ENCODE data around the gene VSNL1. TPM values are rescaled to one million over a fixed set of nuclear protein-coding genes. Genes with fewer than 3 reads are reported as not detected.

The VSNL1 gene
- total RNA-seq, 1 experiment from 2014 or later = 0.43 TPM

DNA sequence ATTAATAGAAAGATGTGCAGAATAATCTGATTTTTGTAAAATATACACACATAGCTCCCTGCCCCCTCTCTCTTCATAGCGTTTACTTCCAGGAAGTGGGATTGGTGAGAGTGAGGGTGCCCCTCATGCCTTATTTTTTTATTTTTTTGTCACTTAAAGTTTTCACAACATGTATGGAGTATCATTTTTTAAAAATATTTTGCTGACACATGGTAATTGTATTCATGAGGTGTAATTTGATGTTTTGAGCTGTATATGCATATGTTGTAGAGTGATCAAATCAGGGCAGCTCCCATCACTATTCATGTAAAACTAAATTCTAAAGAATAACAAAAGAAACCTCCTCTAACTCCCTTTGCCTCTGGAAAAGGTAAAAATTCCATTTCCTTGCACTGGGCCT lies 74.7 kb downstream of the VSNL1 start:
- ChIA-PET CTCF (no interaction called here), POLR2A (interaction anchor here (0.5 kb wide), 1 partner anchor 56 kb away, joined by 3 read pairs; no protein-coding TSS in a partner anchor)
- TF ChIP-seq, protein P1, sequence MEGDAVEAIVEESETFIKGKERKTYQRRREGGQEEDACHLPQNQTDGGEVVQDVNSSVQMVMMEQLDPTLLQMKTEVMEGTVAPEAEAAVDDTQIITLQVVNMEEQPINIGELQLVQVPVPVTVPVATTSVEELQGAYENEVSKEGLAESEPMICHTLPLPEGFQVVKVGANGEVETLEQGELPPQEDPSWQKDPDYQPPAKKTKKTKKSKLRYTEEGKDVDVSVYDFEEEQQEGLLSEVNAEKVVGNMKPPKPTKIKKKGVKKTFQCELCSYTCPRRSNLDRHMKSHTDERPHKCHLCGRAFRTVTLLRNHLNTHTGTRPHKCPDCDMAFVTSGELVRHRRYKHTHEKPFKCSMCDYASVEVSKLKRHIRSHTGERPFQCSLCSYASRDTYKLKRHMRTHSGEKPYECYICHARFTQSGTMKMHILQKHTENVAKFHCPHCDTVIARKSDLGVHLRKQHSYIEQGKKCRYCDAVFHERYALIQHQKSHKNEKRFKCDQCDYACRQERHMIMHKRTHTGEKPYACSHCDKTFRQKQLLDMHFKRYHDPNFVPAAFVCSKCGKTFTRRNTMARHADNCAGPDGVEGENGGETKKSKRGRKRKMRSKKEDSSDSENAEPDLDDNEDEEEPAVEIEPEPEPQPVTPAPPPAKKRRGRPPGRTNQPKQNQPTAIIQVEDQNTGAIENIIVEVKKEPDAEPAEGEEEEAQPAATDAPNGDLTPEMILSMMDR (IDR thresholded peaks at IDR 0.05; ENCODE audit: insufficient read depth in 1 of 2, low read depth in 1 of 2, low read length in 1 of 2, severe bottlenecking in 1 of 2, unreplicated experiment in 1 of 2) = no peak
- no TSS peak for BruUV-seq (replicated peaks)
- Mint-ChIP-seq H3K27ac (ENCODE audit: unreplicated experiment) (no peak overlapping the region), H3K4me1 (ENCODE audit: low read depth, unreplicated experiment) (no peaks in the 10 kb centered on the region), H3K27me3 (ENCODE audit: insufficient read depth, unreplicated experiment) (peaks cover 6% of the 10 kb centered on the region), H3K4me3 (ENCODE audit: unreplicated experiment) (no peak overlapping the region), H3K36me3 (ENCODE audit: insufficient read depth, unreplicated experiment) (no peaks in the 10 kb centered on the region), H3K9me3 (ENCODE audit: unreplicated experiment) (no peaks in the 10 kb centered on the region)
- intact Hi-C loops (cut with micrococcal nuclease; ENCODE audit: unreplicated experiment) = no loop called here
- no peaks in the 10 kb centered on the region for H3K4me1 ChIP-seq
- H3K9me3 ChIP-seq = no peaks in the 10 kb centered on the region
- no peak for DNase-seq
- H3K36me3 ChIP-seq (ENCODE audit: control insufficient read depth, insufficient read depth, low read length) = no peaks in the 10 kb centered on the region
- H3K4me3 ChIP-seq (ENCODE audit: low read depth, low read length) = no peak overlapping the region
- H3K27me3 ChIP-seq (replicated peaks; ENCODE audit: control insufficient read depth, insufficient read depth, low read length) = no peaks in the 10 kb centered on the region

DNA sequence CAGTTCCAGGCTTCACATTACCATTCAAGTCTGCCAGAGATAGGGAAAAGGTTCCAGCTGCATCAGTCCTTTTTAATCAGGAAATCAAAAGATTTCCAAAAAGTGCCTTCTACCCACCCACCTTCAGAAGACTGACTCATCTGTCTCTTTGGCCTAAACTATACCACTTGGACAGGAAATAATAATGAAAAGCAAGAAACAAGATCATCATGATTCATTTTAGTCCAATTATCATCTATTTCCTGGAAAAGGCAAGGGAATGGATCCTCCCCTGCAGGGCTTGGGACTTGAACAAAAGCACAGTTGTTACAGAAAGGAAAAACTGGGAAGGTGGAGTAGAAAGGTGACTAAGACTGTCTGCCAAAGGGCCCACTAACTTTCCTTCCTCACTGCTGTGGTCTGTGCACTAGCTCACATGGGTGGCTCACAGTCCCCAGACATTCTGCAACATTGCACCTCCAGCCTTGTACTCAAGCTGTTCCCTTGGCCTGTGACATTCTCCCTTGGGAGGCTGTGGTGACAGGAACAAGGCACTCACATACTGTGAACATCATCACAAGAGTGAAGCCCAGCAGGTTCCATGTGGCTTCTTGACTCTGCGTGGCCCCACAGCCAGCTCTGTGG lies 75.3 kb downstream of the VSNL1 start:
- Histone ChIP-seq H3K36me3 (ENCODE audit: control insufficient read depth, insufficient read depth, low read length) (no peaks in the 10 kb centered on the region), H3K4me1 (no peaks in the 10 kb centered on the region), H3K4me3 (ENCODE audit: low read depth, low read length) (no peak overlapping the region), H3K9me3 (no peaks in the 10 kb centered on the region), H3K27me3 (replicated peaks; ENCODE audit: control insufficient read depth, insufficient read depth, low read length) (no peaks in the 10 kb centered on the region)
- DNase-seq = no peak
- peaks cover 7% of the 10 kb centered on the region for H3K27me3 Mint-ChIP-seq (ENCODE audit: insufficient read depth, unreplicated experiment)
- no peaks in the 10 kb centered on the region for H3K9me3 Mint-ChIP-seq (ENCODE audit: unreplicated experiment)
- TF ChIP-seq, protein P1 (IDR thresholded peaks at IDR 0.05; ENCODE audit: insufficient read depth in 1 of 2, low read depth in 1 of 2, low read length in 1 of 2, severe bottlenecking in 1 of 2, unreplicated experiment in 1 of 2) = no peak
- ChIA-PET CTCF (no interaction called here), POLR2A (no interaction called here)
- intact Hi-C loops (cut with micrococcal nuclease; ENCODE audit: unreplicated experiment) = no loop called here
- no peaks in the 10 kb centered on the region for H3K36me3 Mint-ChIP-seq (ENCODE audit: insufficient read depth, unreplicated experiment)
- no peaks in the 10 kb centered on the region for H3K4me1 Mint-ChIP-seq (ENCODE audit: low read depth, unreplicated experiment)
- H3K4me3 Mint-ChIP-seq (ENCODE audit: unreplicated experiment) = no peak overlapping the region
- H3K27ac Mint-ChIP-seq (ENCODE audit: unreplicated experiment) = no peak overlapping the region
- BruUV-seq (replicated peaks) = no TSS peak

DNA sequence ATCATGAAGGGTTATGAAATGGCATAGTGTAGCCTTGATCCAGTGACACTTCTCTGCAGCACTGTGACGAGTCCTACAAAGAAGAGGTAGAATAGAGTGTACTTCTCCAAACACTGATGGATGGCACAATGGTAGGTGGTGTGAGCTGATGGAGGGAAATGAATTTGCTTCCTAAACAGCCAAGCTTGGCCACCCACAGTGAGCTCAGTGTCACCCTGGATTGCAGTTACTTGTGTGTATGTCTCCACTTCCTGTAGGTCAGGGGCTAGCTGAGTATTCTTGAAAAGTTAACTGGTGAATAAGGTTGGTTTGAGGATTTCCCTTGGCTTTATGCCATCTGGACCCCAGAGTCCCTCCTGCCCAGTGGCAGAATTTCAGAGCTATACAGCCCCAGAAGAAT lies 75.9 kb downstream of the VSNL1 start:
- POLR2A ChIA-PET = no interaction called here
- Mint-ChIP-seq H3K4me1 (ENCODE audit: low read depth, unreplicated experiment) (no peaks in the 10 kb centered on the region), H3K9me3 (ENCODE audit: unreplicated experiment) (no peaks in the 10 kb centered on the region), H3K27me3 (ENCODE audit: insufficient read depth, unreplicated experiment) (peaks cover 7% of the 10 kb centered on the region), H3K27ac (ENCODE audit: unreplicated experiment) (no peak overlapping the region), H3K4me3 (ENCODE audit: unreplicated experiment) (no peak overlapping the region), H3K36me3 (ENCODE audit: insufficient read depth, unreplicated experiment) (no peaks in the 10 kb centered on the region)
- Histone ChIP-seq H3K36me3 (ENCODE audit: control insufficient read depth, insufficient read depth, low read length) (no peaks in the 10 kb centered on the region), H3K27me3 (replicated peaks; ENCODE audit: control insufficient read depth, insufficient read depth, low read length) (no peaks in the 10 kb centered on the region), H3K4me3 (ENCODE audit: low read depth, low read length) (no peak overlapping the region), H3K4me1 (no peaks in the 10 kb centered on the region), H3K9me3 (no peaks in the 10 kb centered on the region)
- intact Hi-C loops (cut with micrococcal nuclease; ENCODE audit: unreplicated experiment) = no loop called here
- CTCF ChIA-PET = no interaction called here
- TF ChIP-seq, protein P1 (IDR thresholded peaks at IDR 0.05; ENCODE audit: insufficient read depth in 1 of 2, low read depth in 1 of 2, low read length in 1 of 2, severe bottlenecking in 1 of 2, unreplicated experiment in 1 of 2) = no peak
- no peak for DNase-seq
- no TSS peak for BruUV-seq (replicated peaks)
